CD8-positive, alpha-beta memory T cell (primary cell): ENCODE results near the gene NUDT22. TPM values are rescaled to one million over a fixed set of nuclear protein-coding genes. Genes with fewer than 3 reads are reported as not detected.

Source experiments
- CTCF ChIA-PET: fragments of 350-600 bp; sonication (Branson Sonifier 250); formaldehyde crosslinking; loops from one replicate; lab custom pipeline; 2021; ENCODE audit warnings: antibody characterized with exemption; lab: Charles Lee
- POLR2A ChIA-PET: fragments of 350-600 bp; sonication (Branson Sonifier 250); formaldehyde crosslinking; loops from one replicate; lab custom pipeline; 2021; ENCODE audit warnings: antibody characterized with exemption; lab: Charles Lee
- DNase-seq, 5 donors: peaks; one replicate each; pipeline versions ENCODE4 v3.0.0 to v3.0.0-alpha.2; 2020 to 2022; ENCODE audit warnings: mixed read lengths in 1 of 5
- H3K27ac ChIP-seq: one replicate; pipeline ENCODE4 v1.7.0; 2013; ENCODE audit warnings: low read depth, mild to moderate bottlenecking, low read length, moderate library complexity
- H3K27me3 ChIP-seq: 2 replicates; pipeline ENCODE4 v1.7.0; 2013; ENCODE audit warnings: low read length, mild to moderate bottlenecking; ENCODE audit not compliant: insufficient read depth, poor library complexity, severe bottlenecking
- H3K36me3 ChIP-seq: 2 replicates; pipeline ENCODE4 v1.7.0; 2013; ENCODE audit warnings: mild to moderate bottlenecking, low read length, moderate library complexity; ENCODE audit not compliant: insufficient read depth
- H3K4me1 ChIP-seq: 2 replicates; pipeline ENCODE4 v1.7.0; 2013; ENCODE audit warnings: mild to moderate bottlenecking, low read length, moderate library complexity; ENCODE audit not compliant: insufficient read depth
- H3K4me3 ChIP-seq: 2 replicates; pipeline ENCODE4 v1.7.0; 2013; ENCODE audit warnings: mild to moderate bottlenecking, low read length
- H3K9me3 ChIP-seq: 2 replicates; pipeline ENCODE4 v1.7.0; 2013; ENCODE audit warnings: mild to moderate bottlenecking, low read length
- H3K27ac Mint-ChIP-seq, 8 donors: one replicate each; pipeline ENCODE4 v1.8.0; 2020 to 2021; ENCODE audit warnings: mixed read lengths in 8 of 8, mild to moderate bottlenecking in 6 of 8, inconsistent platforms in 3 of 8, moderate library complexity in 3 of 8
- H3K27me3 Mint-ChIP-seq, 2 donors: one replicate each; pipeline ENCODE4 v1.8.0; 2020 to 2021; ENCODE audit warnings: mixed read lengths in 2 of 2, mild to moderate bottlenecking in 1 of 2, moderate library complexity in 1 of 2
- H3K36me3 Mint-ChIP-seq, 3 donors: one replicate each; pipeline ENCODE4 v1.8.0; 2020 to 2021; ENCODE audit warnings: mixed read lengths in 3 of 3, inconsistent platforms in 1 of 3, mild to moderate bottlenecking in 1 of 3
- H3K4me1 Mint-ChIP-seq, 3 donors: one replicate each; pipeline ENCODE4 v1.8.0; 2020 to 2021; ENCODE audit warnings: mixed read lengths in 3 of 3, inconsistent platforms in 1 of 3, mild to moderate bottlenecking in 1 of 3
- H3K4me3 Mint-ChIP-seq, 7 donors: one replicate each; pipeline ENCODE4 v1.8.0; 2020 to 2021; ENCODE audit warnings: mixed read lengths in 7 of 7, mild to moderate bottlenecking in 6 of 7, moderate library complexity in 4 of 7, inconsistent platforms in 2 of 7
- H3K9me3 Mint-ChIP-seq, 5 donors: one replicate each; pipeline ENCODE4 v1.8.0; 2020 to 2022; ENCODE audit warnings: mixed read lengths in 5 of 5, mild to moderate bottlenecking in 3 of 5, moderate library complexity in 2 of 5, inconsistent platforms in 1 of 5
- polyA plus RNA-seq: library from polyadenylated mRNA; unstranded; fragments of 300-500 nt; fragmentation: Illumina TruSeq; gene quantifications from one replicate; pipeline ENCODE4 v1.2.3, GENCODE V29; 2021
- total RNA-seq, 2 experiments: library from RNA; stranded (reverse); gene quantifications; one replicate each; pipeline ENCODE4 v1.2.3, GENCODE V29; 2021

Gene NUDT22
- total and polyA plus RNA-seq, 3 experiments from 2014 or later: 51.6 to 78.6 (median 75.3) TPM

GRCh38 chr11:64258356-64258755 is 32.3 kb downstream of the NUDT22 start:
- no peak overlapping the region for H3K27ac Mint-ChIP-seq

GRCh38 chr11:64258946-64259532 is 33.0 kb downstream of the NUDT22 start:
- no peaks in the 10 kb centered on the region for H3K27me3 Mint-ChIP-seq
- peaks cover 0 to 6% (median 6%) of the 10 kb centered on the region in 3 donors for H3K4me1 Mint-ChIP-seq
- H3K27ac Mint-ChIP-seq: peak overlapping the region in 2 of 8 donors; percentile 34 to 52
- H3K9me3 ChIP-seq: no peaks in the 10 kb centered on the region
- ChIA-PET POLR2A (no interaction called here), CTCF (interaction anchor here (1.6 kb wide), 1 partner anchor 10 kb away, joined by 3 read pairs; no protein-coding TSS in a partner anchor)
- no peaks in the 10 kb centered on the region for H3K27me3 ChIP-seq
- H3K36me3 Mint-ChIP-seq: peaks cover 0 to 38% (median 5%) of the 10 kb centered on the region in 3 donors
- no peak overlapping the region for H3K27ac ChIP-seq
- no peak overlapping the region for H3K4me3 Mint-ChIP-seq
- H3K4me1 ChIP-seq: no peaks in the 10 kb centered on the region
- no peaks in the 10 kb centered on the region for H3K9me3 Mint-ChIP-seq
- no peak overlapping the region for H3K4me3 ChIP-seq
- no peak for DNase-seq
- no peaks in the 10 kb centered on the region for H3K36me3 ChIP-seq

More at GRCh38 chr11:64258356-64258755, 32.3 kb downstream of the NUDT22 start:
- Histone ChIP-seq H3K27me3 (no peaks in the 10 kb centered on the region), H3K27ac (no peak overlapping the region), H3K9me3 (no peaks in the 10 kb centered on the region), H3K4me3 (no peak overlapping the region), H3K36me3 (no peaks in the 10 kb centered on the region), H3K4me1 (no peaks in the 10 kb centered on the region)
- H3K9me3 Mint-ChIP-seq: no peaks in the 10 kb centered on the region
- H3K27me3 Mint-ChIP-seq: no peaks in the 10 kb centered on the region
- no peak overlapping the region for H3K4me3 Mint-ChIP-seq
- peaks cover 1 to 12% (median 6%) of the 10 kb centered on the region in 3 donors for H3K4me1 Mint-ChIP-seq
- DNase-seq: no peak
- peaks cover 0 to 38% (median 5%) of the 10 kb centered on the region in 3 donors for H3K36me3 Mint-ChIP-seq
- ChIA-PET POLR2A (no interaction called here), CTCF (interaction anchor here (0.7 to 2.7 kb wide), 4 partner anchors 11 to 54 kb away, joined by 3 to 7 read pairs (median 4); no protein-coding TSS in a partner anchor)

GRCh38 chr11:64259533-64260067 is 33.5 kb downstream of the NUDT22 start:
- Histone ChIP-seq H3K9me3 (no peaks in the 10 kb centered on the region), H3K27me3 (no peaks in the 10 kb centered on the region), H3K4me3 (no peak overlapping the region), H3K27ac (no peak overlapping the region), H3K4me1 (no peaks in the 10 kb centered on the region), H3K36me3 (no peaks in the 10 kb centered on the region)
- peak overlapping the region in 4 of 8 donors; percentile 34 to 58 (median 44) for H3K27ac Mint-ChIP-seq
- H3K9me3 Mint-ChIP-seq: no peaks in the 10 kb centered on the region
- CTCF ChIA-PET: interaction anchor here (2.1 kb wide), 1 partner anchor 55 kb away, joined by 8 read pairs; no protein-coding TSS in a partner anchor
- H3K4me3 Mint-ChIP-seq: no peak overlapping the region
- DNase-seq: no peak
- peaks cover 0 to 6% (median 6%) of the 10 kb centered on the region in 3 donors for H3K4me1 Mint-ChIP-seq
- no peaks in the 10 kb centered on the region for H3K27me3 Mint-ChIP-seq
- POLR2A ChIA-PET: no interaction called here
- H3K36me3 Mint-ChIP-seq: peaks cover 0 to 38% (median 5%) of the 10 kb centered on the region in 3 donors

- peak overlapping the region in 2 of 7 donors; percentile 20 to 65 for H3K4me3 Mint-ChIP-seq
- H3K4me1 ChIP-seq: no peaks in the 10 kb centered on the region
- H3K9me3 ChIP-seq: no peaks in the 10 kb centered on the region
- CTCF ChIA-PET: interaction anchor here (1.1 to 2.1 kb wide), 3 partner anchors 9 to 56 kb away, joined by 3 to 8 read pairs (median 5); partner anchors contain the start of gene PLCB3
- H3K27ac ChIP-seq: no peak overlapping the region
- H3K27me3 ChIP-seq: no peaks in the 10 kb centered on the region
- no peaks in the 10 kb centered on the region for H3K36me3 ChIP-seq
- DNase-seq: no peak
- H3K27me3 Mint-ChIP-seq: no peaks in the 10 kb centered on the region
- peaks cover 0 to 6% (median 6%) of the 10 kb centered on the region in 3 donors for H3K4me1 Mint-ChIP-seq
- H3K36me3 Mint-ChIP-seq: peaks cover 0 to 36% (median 5%) of the 10 kb centered on the region in 3 donors
- POLR2A ChIA-PET: no interaction called here
- H3K9me3 Mint-ChIP-seq: no peaks in the 10 kb centered on the region
- H3K27ac Mint-ChIP-seq: peak overlapping the region in 1 of 8 donors; percentile 58
- no peak overlapping the region for H3K4me3 ChIP-seq
These were observed 34.2 kb downstream of the NUDT22 start for GRCh38 chr11:64260147-64260708.

- CTCF ChIA-PET: interaction anchor here (1.1 to 2.1 kb wide), 3 partner anchors 11 to 57 kb away, joined by 3 to 8 read pairs (median 5); partner anchors contain the start of gene PLCB3
- Mint-ChIP-seq H3K27me3 (no peaks in the 10 kb centered on the region), H3K27ac (no peak overlapping the region), H3K36me3 (peaks cover 0 to 33% (median 5%) of the 10 kb centered on the region in 3 donors), H3K4me1 (peaks cover 0 to 6% (median 6%) of the 10 kb centered on the region in 3 donors), H3K4me3 (no peak overlapping the region), H3K9me3 (no peaks in the 10 kb centered on the region)
- POLR2A ChIA-PET: no interaction called here
- no peaks in the 10 kb centered on the region for H3K9me3 ChIP-seq
- no peaks in the 10 kb centered on the region for H3K36me3 ChIP-seq
- H3K4me3 ChIP-seq: no peak overlapping the region
- H3K27me3 ChIP-seq: no peaks in the 10 kb centered on the region
- no peak overlapping the region for H3K27ac ChIP-seq
- DNase-seq: no peak
- no peaks in the 10 kb centered on the region for H3K4me1 ChIP-seq
These were observed 35.5 kb downstream of the NUDT22 start for GRCh38 chr11:64261556-64262080.

GRCh38 chr11:64262271-64263002 is 36.4 kb downstream of the NUDT22 start:
- H3K36me3 Mint-ChIP-seq: peaks cover 0 to 32% (median 5%) of the 10 kb centered on the region in 3 donors
- CTCF ChIA-PET: interaction anchor here (0.9 to 1.8 kb wide), 4 partner anchors 10 to 56 kb away, joined by 3 to 7 read pairs (median 4); partner anchors contain the start of genes FERMT3 and PLCB3
- DNase-seq: no peak
- Histone ChIP-seq H3K27ac (no peak overlapping the region), H3K36me3 (no peaks in the 10 kb centered on the region), H3K4me3 (no peak overlapping the region), H3K27me3 (no peaks in the 10 kb centered on the region), H3K9me3 (no peaks in the 10 kb centered on the region), H3K4me1 (no peaks in the 10 kb centered on the region)
- H3K4me3 Mint-ChIP-seq: no peak overlapping the region
- peaks cover 0 to 6% (median 6%) of the 10 kb centered on the region in 3 donors for H3K4me1 Mint-ChIP-seq
- H3K27ac Mint-ChIP-seq: no peak overlapping the region
- POLR2A ChIA-PET: no interaction called here
- no peaks in the 10 kb centered on the region for H3K27me3 Mint-ChIP-seq
- H3K9me3 Mint-ChIP-seq: no peaks in the 10 kb centered on the region

- Histone ChIP-seq H3K4me3 (no peak overlapping the region), H3K27ac (no peak overlapping the region), H3K4me1 (peaks cover 3% of the 10 kb centered on the region), H3K27me3 (no peaks in the 10 kb centered on the region), H3K36me3 (no peaks in the 10 kb centered on the region), H3K9me3 (no peaks in the 10 kb centered on the region)
- DNase-seq: no peak
- H3K27ac Mint-ChIP-seq: no peak overlapping the region
- peaks cover 0 to 26% (median 5%) of the 10 kb centered on the region in 3 donors for H3K36me3 Mint-ChIP-seq
- peaks cover 7 to 14% (median 11%) of the 10 kb centered on the region in 3 donors for H3K4me1 Mint-ChIP-seq
- POLR2A ChIA-PET: interaction anchor here (0.6 kb wide), 1 partner anchor 859 kb away, joined by 3 read pairs; the partner anchor contains the start of genes FAU and MRPL49
- no peak overlapping the region for H3K4me3 Mint-ChIP-seq
- no peaks in the 10 kb centered on the region for H3K27me3 Mint-ChIP-seq
- H3K9me3 Mint-ChIP-seq: no peaks in the 10 kb centered on the region
- CTCF ChIA-PET: interaction anchor here (0.9 to 1.8 kb wide), 5 partner anchors 11 to 59 kb away, joined by 3 to 7 read pairs (median 4); partner anchors contain the start of genes FERMT3, FKBP2 and PLCB3
These were observed 37.2 kb downstream of the NUDT22 start for GRCh38 chr11:64263021-64263946.
